WERI-Rb-1 (cell line): Measurements from ENCODE around the gene KITLG.
"Not testable (repeated sequence)": the region's sequence is repeated elsewhere in the genome, so short reads cannot be mapped to it uniquely, and the experiment has no call there.

Experiments used
- DNase-seq: peaks from one replicate; pipeline ENCODE4 v3.0.0-alpha.2; 2020
- H3K27ac ChIP-seq: fragments of 250-450 bp; sonication (Bioruptor Pico); 2 replicates; pipeline ENCODE4 v1.5.1; 2020; ENCODE audit warnings: mild to moderate bottlenecking, moderate library complexity
- H3K27me3 ChIP-seq: fragments of 250-450 bp; sonication (Bioruptor Pico); 2 replicates; pipeline ENCODE4 v1.5.1; 2021; ENCODE audit warnings: mild to moderate bottlenecking, low read depth, moderate library complexity; ENCODE audit not compliant: insufficient read depth, severe bottlenecking
- H3K36me3 ChIP-seq: fragments of 250-450 bp; sonication (Bioruptor Pico); 2 replicates; pipeline ENCODE4 v1.5.1; 2020; ENCODE audit warnings: mild to moderate bottlenecking, moderate library complexity
- H3K4me3 ChIP-seq: 2 replicates; pipeline ENCODE4 v1.5.1; 2011; ENCODE audit warnings: low read depth, mild to moderate bottlenecking, control low read depth, low read length
- H3K9me3 ChIP-seq: fragments of 250-450 bp; sonication (Bioruptor Pico); 2 replicates; pipeline ENCODE4 v1.5.1; 2021; ENCODE audit warnings: mild to moderate bottlenecking, moderate library complexity; ENCODE audit not compliant: severe bottlenecking
- TF ChIP-seq, protein P1 (sequence below): IDR thresholded peaks from 2 replicates; pipeline ENCODE4 v1.5.1; 2011; ENCODE audit warnings: low read depth, mild to moderate bottlenecking, control low read depth, inconsistent platforms, low read length

The KITLG gene

DNA sequence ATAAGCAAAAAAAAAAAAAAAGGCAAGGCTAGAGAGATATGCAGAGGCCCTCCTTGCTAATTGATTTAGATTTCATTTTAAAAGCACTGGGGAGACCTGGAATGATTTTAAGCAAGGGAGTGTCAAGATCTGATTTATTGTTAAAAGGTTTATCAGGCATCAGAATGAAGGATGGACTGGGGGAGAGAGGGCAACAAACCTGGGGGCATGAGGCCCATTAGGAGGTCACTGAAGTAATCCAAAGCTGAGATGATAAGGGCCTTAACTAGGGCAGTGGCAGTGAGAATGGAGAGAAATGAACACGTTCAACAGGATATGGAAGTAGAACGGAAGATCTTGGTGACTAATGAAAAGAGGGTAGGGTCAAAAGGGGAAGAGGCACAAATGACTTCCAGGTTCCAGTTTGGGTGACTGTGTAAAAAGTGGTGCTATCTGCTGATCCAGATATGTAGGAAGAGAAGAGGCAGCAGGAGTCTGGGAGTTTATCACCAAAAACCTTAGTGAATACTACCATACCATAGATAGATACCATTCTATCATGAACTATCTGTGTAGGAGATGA is 24.0 kb downstream of the KITLG start:
- no peaks in the 10 kb centered on the region for H3K27me3 ChIP-seq
- H3K36me3 ChIP-seq = no peaks in the 10 kb centered on the region
- H3K27ac ChIP-seq = no peak overlapping the region
- TF ChIP-seq, protein P1, sequence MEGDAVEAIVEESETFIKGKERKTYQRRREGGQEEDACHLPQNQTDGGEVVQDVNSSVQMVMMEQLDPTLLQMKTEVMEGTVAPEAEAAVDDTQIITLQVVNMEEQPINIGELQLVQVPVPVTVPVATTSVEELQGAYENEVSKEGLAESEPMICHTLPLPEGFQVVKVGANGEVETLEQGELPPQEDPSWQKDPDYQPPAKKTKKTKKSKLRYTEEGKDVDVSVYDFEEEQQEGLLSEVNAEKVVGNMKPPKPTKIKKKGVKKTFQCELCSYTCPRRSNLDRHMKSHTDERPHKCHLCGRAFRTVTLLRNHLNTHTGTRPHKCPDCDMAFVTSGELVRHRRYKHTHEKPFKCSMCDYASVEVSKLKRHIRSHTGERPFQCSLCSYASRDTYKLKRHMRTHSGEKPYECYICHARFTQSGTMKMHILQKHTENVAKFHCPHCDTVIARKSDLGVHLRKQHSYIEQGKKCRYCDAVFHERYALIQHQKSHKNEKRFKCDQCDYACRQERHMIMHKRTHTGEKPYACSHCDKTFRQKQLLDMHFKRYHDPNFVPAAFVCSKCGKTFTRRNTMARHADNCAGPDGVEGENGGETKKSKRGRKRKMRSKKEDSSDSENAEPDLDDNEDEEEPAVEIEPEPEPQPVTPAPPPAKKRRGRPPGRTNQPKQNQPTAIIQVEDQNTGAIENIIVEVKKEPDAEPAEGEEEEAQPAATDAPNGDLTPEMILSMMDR = no peak
- no peak for DNase-seq
- no peak overlapping the region for H3K4me3 ChIP-seq
- no peaks in the 10 kb centered on the region for H3K9me3 ChIP-seq

DNA sequence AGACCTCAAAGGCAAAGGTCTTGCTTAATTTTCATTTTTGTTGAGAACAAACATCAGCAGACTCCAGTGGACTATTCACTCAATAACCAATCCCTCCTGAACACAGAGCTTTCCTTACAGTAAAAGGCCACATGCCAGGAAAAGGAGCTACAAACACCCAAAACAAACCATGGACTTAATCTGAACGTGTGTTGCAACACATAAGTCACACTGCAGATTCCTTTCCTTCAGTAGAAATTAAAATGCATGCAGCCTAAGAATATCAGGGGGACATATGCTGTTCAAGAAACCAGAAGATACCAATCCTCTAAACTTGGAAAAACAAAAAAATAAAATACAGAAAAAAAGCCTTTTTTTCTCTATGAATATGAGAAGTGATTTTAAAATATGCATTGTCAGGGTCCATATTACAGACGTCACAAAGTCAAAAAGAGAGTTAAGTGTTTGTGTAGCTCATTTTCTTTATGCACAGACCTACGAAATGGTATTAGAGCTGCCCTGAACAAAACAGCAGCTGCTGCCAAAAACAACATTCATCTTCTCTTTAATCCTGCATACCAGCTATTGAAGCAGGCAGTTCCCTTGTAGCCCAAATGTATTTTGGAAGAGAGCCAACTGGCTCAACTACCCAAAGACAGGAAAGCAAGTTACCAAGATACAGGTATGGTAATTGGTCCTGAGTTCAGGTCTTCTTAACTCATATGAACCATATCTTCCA is 26.2 kb downstream of the KITLG start:
- no peak for DNase-seq
- no peak overlapping the region for H3K4me3 ChIP-seq
- H3K36me3 ChIP-seq = no peaks in the 10 kb centered on the region
- H3K9me3 ChIP-seq = no peaks in the 10 kb centered on the region
- TF ChIP-seq, protein P1 = no peak
- no peak overlapping the region for H3K27ac ChIP-seq
- no peaks in the 10 kb centered on the region for H3K27me3 ChIP-seq

DNA sequence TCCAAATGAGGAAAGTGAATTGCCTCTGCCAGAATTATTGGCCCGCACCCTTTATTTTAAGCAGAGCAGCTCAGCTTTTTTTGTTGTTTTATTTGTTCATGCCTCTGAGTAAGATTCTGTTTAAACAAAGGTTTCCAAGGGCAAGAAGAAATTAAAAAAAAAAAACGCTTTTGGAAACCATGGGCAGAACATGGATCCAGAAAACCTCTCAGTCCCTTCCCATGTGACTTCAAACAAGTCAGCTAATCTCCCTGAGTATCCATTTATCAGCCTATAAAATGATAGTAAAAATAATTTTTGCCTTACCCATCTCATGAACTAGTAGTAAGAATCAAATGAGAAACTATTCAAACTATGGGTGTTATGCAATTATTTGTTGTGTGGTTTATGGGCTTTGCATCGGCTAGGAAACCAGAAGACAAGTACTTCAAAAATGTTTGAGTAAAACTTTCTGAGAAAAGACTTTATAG is 27.6 kb downstream of the KITLG start:
- Histone ChIP-seq H3K27ac (no peak overlapping the region), H3K9me3 (no peaks in the 10 kb centered on the region), H3K4me3 (no peak overlapping the region), H3K27me3 (no peaks in the 10 kb centered on the region), H3K36me3 (no peaks in the 10 kb centered on the region)
- no peak for DNase-seq
- TF ChIP-seq, protein P1 = no peak

DNA sequence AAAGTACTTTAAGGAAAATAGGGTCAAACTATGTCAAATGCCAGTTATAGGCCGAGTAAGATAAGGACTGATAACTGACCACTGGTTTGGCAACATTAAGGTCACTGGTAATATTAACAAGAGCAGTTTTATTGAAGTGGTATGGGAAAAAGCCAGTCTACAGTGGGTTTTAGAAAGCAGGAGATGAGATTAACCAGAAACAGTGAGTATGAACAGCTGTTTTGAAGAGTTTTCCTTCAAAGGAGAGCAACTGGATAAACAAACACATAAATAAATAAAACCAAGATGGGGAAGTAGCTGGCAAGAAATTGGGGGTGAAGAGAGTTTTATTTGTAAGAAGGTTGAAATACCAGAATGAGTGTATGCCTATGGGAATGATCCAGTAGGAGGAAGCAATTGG is 30.3 kb downstream of the KITLG start:
- no peak overlapping the region for H3K27ac ChIP-seq
- TF ChIP-seq, protein P1 = no peak
- DNase-seq = no peak
- no peaks in the 10 kb centered on the region for H3K36me3 ChIP-seq
- H3K4me3 ChIP-seq = no peak overlapping the region
- no peaks in the 10 kb centered on the region for H3K9me3 ChIP-seq
- no peaks in the 10 kb centered on the region for H3K27me3 ChIP-seq

DNA sequence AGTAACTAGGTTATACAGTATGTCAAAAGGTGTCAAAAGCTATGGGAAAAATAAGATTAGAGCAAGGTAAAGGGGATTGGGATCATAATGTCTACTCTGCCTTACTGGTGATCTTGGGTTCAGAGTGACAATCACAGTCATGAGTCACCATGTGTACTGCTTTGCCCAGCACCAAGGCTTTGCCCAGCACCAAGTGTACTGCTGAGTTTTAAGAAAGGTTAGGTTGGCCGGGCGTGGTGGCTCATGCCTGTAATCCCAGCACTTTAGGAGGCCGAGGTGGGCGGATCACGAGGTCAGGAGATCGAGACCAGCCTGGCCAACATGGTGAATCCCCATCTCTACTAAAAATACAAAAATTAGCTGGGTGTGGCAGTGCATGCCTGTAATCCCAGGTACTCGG is 32.3 kb downstream of the KITLG start:
- H3K9me3 ChIP-seq, DNase-seq, H3K36me3 ChIP-seq, H3K4me3 ChIP-seq, H3K27me3 ChIP-seq, H3K27ac ChIP-seq: not testable (repeated sequence)

DNA sequence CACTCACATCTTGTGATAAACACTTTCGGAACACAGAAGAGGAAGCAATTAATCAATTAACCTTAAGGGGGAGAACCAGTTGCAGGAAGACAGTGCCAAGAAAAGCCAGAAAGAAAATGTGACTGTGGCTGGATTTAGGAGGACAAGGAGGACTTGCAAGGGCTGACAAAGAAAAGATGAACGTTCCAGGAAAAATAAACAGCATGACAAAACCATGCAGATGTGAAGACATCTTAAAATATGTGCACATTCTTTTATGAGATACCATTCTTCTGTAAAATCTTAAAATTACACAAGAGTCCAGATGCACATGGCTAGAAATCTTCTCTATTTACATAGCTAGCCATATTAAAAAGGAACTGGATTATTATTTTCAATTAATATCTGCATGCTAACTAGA is 33.4 kb downstream of the KITLG start:
- TF ChIP-seq, protein P1 = no peak
- no peaks in the 10 kb centered on the region for H3K27me3 ChIP-seq
- H3K9me3 ChIP-seq = no peaks in the 10 kb centered on the region
- no peaks in the 10 kb centered on the region for H3K36me3 ChIP-seq
- DNase-seq = no peak
- H3K27ac ChIP-seq = no peak overlapping the region
- no peak overlapping the region for H3K4me3 ChIP-seq
